ENCODE data around the gene SDCCAG8. TPM values are rescaled to one million over a fixed set of nuclear protein-coding genes. Genes with fewer than 3 reads are reported as not detected.

The SDCCAG8 gene
- total RNA-seq, 1 donor from 2014 or later, result 26.7 TPM

DNA sequence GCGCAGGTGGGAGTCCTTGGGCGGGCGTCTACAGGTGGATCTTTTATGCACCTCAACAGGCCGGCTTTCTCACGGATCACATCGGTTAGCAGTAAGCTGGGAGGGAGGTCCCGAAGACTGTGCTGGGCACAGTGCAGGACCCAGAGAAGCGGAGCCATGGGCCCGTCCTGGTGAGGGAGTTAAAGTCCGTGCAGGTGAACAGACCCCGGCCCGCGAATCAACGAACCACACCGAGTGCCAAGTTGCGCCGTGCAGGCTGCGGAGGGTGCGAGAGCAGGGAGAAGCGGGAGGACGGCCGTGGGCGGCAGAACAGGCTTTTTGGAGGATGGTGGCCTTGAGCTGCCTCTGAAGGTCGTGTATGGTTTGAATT, 233.3 kb downstream of the SDCCAG8 start:
- no peak for DNase-seq (ENCODE audit: extremely low spot score, unreplicated experiment)
- Mint-ChIP-seq H3K9me3 (ENCODE audit: unreplicated experiment) (no peaks in the 10 kb centered on the region), H3K4me3 (ENCODE audit: unreplicated experiment) (no peak overlapping the region), H3K4me1 (ENCODE audit: unreplicated experiment) (peaks cover 6% of the 10 kb centered on the region), H3K27ac (ENCODE audit: unreplicated experiment) (no peak overlapping the region), H3K27me3 (ENCODE audit: unreplicated experiment) (no peaks in the 10 kb centered on the region), H3K36me3 (ENCODE audit: unreplicated experiment) (peaks cover 5% of the 10 kb centered on the region)
- no peak for TF ChIP-seq CTCF (IDR thresholded peaks at IDR 0.05)

DNA sequence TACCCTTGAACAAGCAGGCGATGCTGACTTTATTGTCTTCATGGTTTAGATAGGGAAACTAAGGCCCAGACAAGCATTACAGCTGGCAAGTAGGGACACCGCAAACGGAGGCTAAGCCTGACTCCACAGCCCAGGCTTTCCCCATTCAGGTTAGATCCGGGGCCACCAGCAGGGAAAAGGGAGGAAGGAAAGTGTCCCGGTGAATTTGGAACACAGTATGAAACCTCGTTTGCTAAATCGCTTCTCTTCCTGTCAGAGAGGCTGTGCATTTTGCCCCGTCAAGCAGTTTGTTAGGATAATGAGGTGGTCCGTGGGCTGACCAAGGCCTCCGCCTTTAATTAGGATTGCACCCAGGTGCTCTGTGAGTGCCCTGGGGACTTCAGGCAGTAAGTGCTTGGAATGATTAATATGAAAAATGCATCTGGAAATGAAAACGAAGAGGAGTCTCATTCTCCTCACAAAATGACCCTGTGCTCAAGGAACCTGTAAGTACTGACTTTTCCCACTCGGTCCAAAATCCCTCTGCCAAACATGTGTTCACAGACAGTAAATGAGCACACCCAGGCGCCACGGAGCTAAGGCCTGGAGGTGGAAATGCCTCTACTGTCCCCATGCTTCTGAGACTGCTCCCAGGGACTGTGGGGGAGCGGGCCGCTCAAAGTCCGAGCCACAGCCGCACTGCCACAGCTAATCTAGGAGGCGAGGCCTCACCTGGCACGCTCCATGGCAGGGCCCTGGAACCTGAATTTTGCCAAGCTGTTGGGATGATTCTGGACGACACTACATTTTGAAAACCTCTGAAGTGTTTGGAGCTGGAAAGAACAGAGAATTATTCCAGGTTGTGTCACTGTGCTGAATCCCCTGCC, 234.1 kb downstream of the SDCCAG8 start:
- Mint-ChIP-seq H3K27ac (ENCODE audit: unreplicated experiment) (no peak overlapping the region), H3K4me3 (ENCODE audit: unreplicated experiment) (no peak overlapping the region), H3K27me3 (ENCODE audit: unreplicated experiment) (no peaks in the 10 kb centered on the region), H3K4me1 (ENCODE audit: unreplicated experiment) (peaks cover 6% of the 10 kb centered on the region), H3K36me3 (ENCODE audit: unreplicated experiment) (peaks cover 13% of the 10 kb centered on the region), H3K9me3 (ENCODE audit: unreplicated experiment) (no peaks in the 10 kb centered on the region)
- no peak for TF ChIP-seq CTCF (IDR thresholded peaks at IDR 0.05)
- no peak for DNase-seq (ENCODE audit: extremely low spot score, unreplicated experiment)

GRCh38 chr1:243490748-243491686, 235.2 kb downstream of the SDCCAG8 start:
- Mint-ChIP-seq H3K9me3 (ENCODE audit: unreplicated experiment) (no peaks in the 10 kb centered on the region), H3K36me3 (ENCODE audit: unreplicated experiment) (peaks cover 14% of the 10 kb centered on the region), H3K4me3 (ENCODE audit: unreplicated experiment) (no peak overlapping the region), H3K27me3 (ENCODE audit: unreplicated experiment) (no peaks in the 10 kb centered on the region), H3K4me1 (ENCODE audit: unreplicated experiment) (peaks cover 6% of the 10 kb centered on the region), H3K27ac (ENCODE audit: unreplicated experiment) (no peak overlapping the region)
- no peak for DNase-seq (ENCODE audit: extremely low spot score, unreplicated experiment)
- TF ChIP-seq CTCF (IDR thresholded peaks at IDR 0.05), result no peak

- Mint-ChIP-seq H3K4me1 (ENCODE audit: unreplicated experiment) (peaks cover 8% of the 10 kb centered on the region), H3K9me3 (ENCODE audit: unreplicated experiment) (no peaks in the 10 kb centered on the region), H3K4me3 (ENCODE audit: unreplicated experiment) (no peak overlapping the region), H3K27me3 (ENCODE audit: unreplicated experiment) (no peaks in the 10 kb centered on the region), H3K27ac (ENCODE audit: unreplicated experiment) (peak overlapping the region; percentile 27), H3K36me3 (ENCODE audit: unreplicated experiment) (peaks cover 21% of the 10 kb centered on the region)
- DNase-seq (ENCODE audit: extremely low spot score, unreplicated experiment), result no peak
- no peak for TF ChIP-seq CTCF (IDR thresholded peaks at IDR 0.05)
These were observed 237.6 kb downstream of the SDCCAG8 start for GRCh38 chr1:243493156-243494129.
